Heart right ventricle (tissue), 16 donors: ENCODE measurements around the gene ZC2HC1C. TPM values are rescaled to one million over a fixed set of nuclear protein-coding genes. Genes with fewer than 3 reads are reported as not detected.
A peak's percentile ranks its signal among the peaks of the same experiment; 100 is the strongest.
"Not testable (repeated sequence)": the region's sequence is repeated elsewhere in the genome, so short reads cannot be mapped to it uniquely, and the experiment has no call there.

Experiments used
- ATAC-seq, 8 donors: fragments of 200-7000 bp; cut with Tn5 transposase; one replicate each; pipeline ENCODE4 v1.9.1; 2020; ENCODE audit warnings: mild to moderate bottlenecking in 8 of 8, moderate library complexity in 8 of 8, moderate number of reproducible peaks in 1 of 8
- DNase-seq, 2 donors: peaks; one replicate each; pipeline ENCODE4 v3.0.0-alpha.2; 2020
- H3K27ac ChIP-seq, 10 donors: fragments of 200-600 bp; sonication (generic) in 2 of 10; one replicate each; pipeline versions ENCODE4 v1.5.0 to v1.8.0; 2020 to 2022; ENCODE audit warnings: mild to moderate bottlenecking in 3 of 10
- H3K27me3 ChIP-seq, 7 donors: fragments of 200-600 bp; one replicate each; pipeline ENCODE4 v1.8.0; 2021 to 2022; ENCODE audit warnings: mild to moderate bottlenecking in 2 of 7
- H3K36me3 ChIP-seq, 9 donors: fragments of 200-600 bp; sonication (generic) in 1 of 9; one replicate each; pipeline versions ENCODE4 v1.5.0 to v1.8.0; 2020 to 2022; ENCODE audit warnings: mild to moderate bottlenecking in 2 of 9
- H3K4me1 ChIP-seq, 9 donors: fragments of 200-600 bp; sonication (generic) in 1 of 9; one replicate each; pipeline versions ENCODE4 v1.5.0 to v1.8.0; 2020 to 2022; ENCODE audit warnings: mild to moderate bottlenecking in 4 of 9
- H3K4me3 ChIP-seq, 10 donors: fragments of 200-600 bp; sonication (generic) in 2 of 10; one replicate each; pipeline versions ENCODE4 v1.5.0 to v1.8.0; 2020 to 2022; ENCODE audit warnings: mild to moderate bottlenecking in 7 of 10, moderate library complexity in 2 of 10
- H3K9me3 ChIP-seq, 11 donors: fragments of 200-600 bp in 10 of 11; sonication (generic) in 2 of 11; one replicate each; pipeline versions ENCODE4 v1.5.0 to v1.8.0; 2013 to 2022; ENCODE audit warnings: mild to moderate bottlenecking in 2 of 11, control low read depth in 1 of 11, moderate library complexity in 1 of 11
- WGBS, 2 donors: extraction: QIAGEN DNeasy Blood & Tissue Kit; methylation state at CpG; one replicate each; pipeline ENCODE4 v1.1.7; 2013; ENCODE audit warnings: inconsistent platforms in 1 of 2; 5-methylcytosine and 5-hydroxymethylcytosine counted together
- intact Hi-C, 10 donors: fragments of 100-400 bp; cut with DNase I; formaldehyde crosslinking; loops; one replicate each; pipeline versions ENCODE4 v1.11.1 to v1.14.2; 2022
- polyA plus RNA-seq, 2 donors: library from polyadenylated mRNA; stranded (reverse); fragments of 200-250 nt; gene quantifications; one replicate each; pipeline ENCODE4 v1.2.3, GENCODE V29; 2013
- total RNA-seq, 10 donors: library from RNA; stranded (reverse); fragmentation: NEBNext Ultra II Directional in 3 of 10; extraction: Animal tissue kit (Norgen Biotek cat#: 25700) in 3 of 10; gene quantifications; one replicate each; pipeline versions ENCODE4 v1.2.1 to v1.2.4, GENCODE V29; 2021 to 2023
- TF ChIP-seq, protein P1 (sequence below), 9 donors: fragments of 200-600 bp; sonication (generic) in 2 of 9; IDR thresholded peaks; one replicate each; pipeline versions ENCODE4 v1.5.0 to v1.8.0; 2021 to 2022; ENCODE audit warnings: antibody characterized with exemption in 9 of 9, mild to moderate bottlenecking in 5 of 9, moderate library complexity in 1 of 9
- donor health status: Arrhythmogenic right ventricular cardiomyopathy.
- donor health status: ischemic (EF 13 %, LVEDD 7.1; RV severe dilation, severe dysfunction).
- donor health status: healthy with polysubstance abuse.
- donor health status: DM: no; HTN: yes; CAD: no.
- donor health status: DM: no; HTN: no; CAD: no.
- donor health status: ischemic (EF 25% LVEDD 6.9; RV normal size, moderate dysfunction).
- donor health status: ischemic (EF 25% LVEDD 5.7; RV mildly dilated, moderate dysfunction).
- donor health status: healthy.
- donor health status: DM: yes; HTN: yes; CAD: no.
- donor health status: Ischemic cardiomyopathy.
- donor health status: ischemic (EF 35%, LVEDD 5.7; RV mildly dilated, moderate dysfunction).
- donor health status: nonischemic (EF 11% LVEDD 7.7; RV severe dilation, severe dysfunction).
- donor health status: DM: yes; HTN: yes; CAD: no.
- donor health status: PGD.
- donor health status: ischemic (EF 29% LVEDD 5.4; RV normal size, mild dysfunction).
- donor health status: nonischemic (EF 23%, LVEDD 6.1; RV moderate dilation, normal function).

The ZC2HC1C gene
- total and polyA plus RNA-seq, 12 donors: 3.7 to 14.6 (median 8.9) TPM

DNA sequence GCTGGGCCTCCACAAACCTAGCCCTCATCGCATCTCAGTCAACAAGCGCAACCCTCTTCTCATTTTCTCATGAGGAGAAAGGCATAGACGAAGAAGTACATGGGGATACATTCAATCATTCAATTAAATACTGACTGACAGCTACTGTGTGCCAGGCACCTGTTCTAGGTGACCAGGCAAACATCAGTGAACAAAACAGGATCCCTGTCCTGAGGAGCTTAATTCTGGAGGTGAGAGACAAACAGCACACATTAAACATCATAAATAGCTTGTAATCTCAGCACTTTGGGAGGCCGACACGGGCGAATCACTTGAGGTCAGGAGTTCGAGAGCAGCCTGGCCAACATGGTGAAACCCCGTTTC, 5.3 kb upstream of the ZC2HC1C start:
- H3K27ac ChIP-seq: peak overlapping the region in 8 of 10 donors; percentile 14 to 86 (median 74)
- DNase-seq (no peak), ATAC-seq (no peak)
- WGBS, 2 donors: 58 to 60% methylated on average over 8 of the region's 8 CpGs
- H3K4me3 ChIP-seq: peak overlapping the region in 9 of 10 donors; percentile 60 to 94 (median 74)
- H3K36me3 ChIP-seq: peaks cover 0 to 23% (median 0%) of the 10 kb centered on the region in 9 donors
- H3K9me3 ChIP-seq: peaks cover 0 to 6% (median 0%) of the 10 kb centered on the region in 11 donors
- no peaks in the 10 kb centered on the region for H3K27me3 ChIP-seq
- peaks cover 2 to 41% (median 26%) of the 10 kb centered on the region in 9 donors for H3K4me1 ChIP-seq
- intact Hi-C loops: loop anchor here in 1 of 10 donors (10.0 kb wide), 1 partner anchor 59 kb away; the partner anchor contains the start of gene EIF2B2
- TF ChIP-seq, protein P1, sequence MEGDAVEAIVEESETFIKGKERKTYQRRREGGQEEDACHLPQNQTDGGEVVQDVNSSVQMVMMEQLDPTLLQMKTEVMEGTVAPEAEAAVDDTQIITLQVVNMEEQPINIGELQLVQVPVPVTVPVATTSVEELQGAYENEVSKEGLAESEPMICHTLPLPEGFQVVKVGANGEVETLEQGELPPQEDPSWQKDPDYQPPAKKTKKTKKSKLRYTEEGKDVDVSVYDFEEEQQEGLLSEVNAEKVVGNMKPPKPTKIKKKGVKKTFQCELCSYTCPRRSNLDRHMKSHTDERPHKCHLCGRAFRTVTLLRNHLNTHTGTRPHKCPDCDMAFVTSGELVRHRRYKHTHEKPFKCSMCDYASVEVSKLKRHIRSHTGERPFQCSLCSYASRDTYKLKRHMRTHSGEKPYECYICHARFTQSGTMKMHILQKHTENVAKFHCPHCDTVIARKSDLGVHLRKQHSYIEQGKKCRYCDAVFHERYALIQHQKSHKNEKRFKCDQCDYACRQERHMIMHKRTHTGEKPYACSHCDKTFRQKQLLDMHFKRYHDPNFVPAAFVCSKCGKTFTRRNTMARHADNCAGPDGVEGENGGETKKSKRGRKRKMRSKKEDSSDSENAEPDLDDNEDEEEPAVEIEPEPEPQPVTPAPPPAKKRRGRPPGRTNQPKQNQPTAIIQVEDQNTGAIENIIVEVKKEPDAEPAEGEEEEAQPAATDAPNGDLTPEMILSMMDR (IDR thresholded peaks at IDR 0.05): no peak

DNA sequence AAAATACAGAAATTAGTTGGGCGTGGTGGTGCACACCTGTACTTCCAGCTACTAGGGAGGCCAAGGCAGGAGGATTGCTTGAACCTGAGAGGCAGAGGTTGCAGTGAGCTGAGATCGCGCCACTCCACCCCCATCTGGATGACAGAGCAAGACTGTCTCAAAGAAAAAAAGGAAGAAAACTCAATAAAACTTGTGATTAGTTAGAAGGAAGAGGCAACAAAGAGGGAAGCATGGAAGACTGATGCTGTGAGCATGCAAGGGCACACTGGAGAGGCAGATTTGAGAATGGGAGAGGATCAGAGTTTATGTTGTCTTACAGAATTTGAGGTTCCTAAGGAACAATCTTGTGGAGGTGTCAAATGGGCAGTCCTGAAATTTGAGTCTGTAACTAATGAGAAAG, 2.8 kb upstream of the ZC2HC1C start:
- intact Hi-C loops: loop anchor here in 4 of 10 donors (5.0 to 10.0 kb wide), 5 partner anchors 62 to 154 kb away; partner anchors contain the start of gene EIF2B2 (in 3 of the 4)
- no peaks in the 10 kb centered on the region for H3K9me3 ChIP-seq
- no peak overlapping the region for H3K4me3 ChIP-seq
- no peak for DNase-seq
- 97 to 99% methylated on average over 3 of the region's 3 CpGs for WGBS, 2 donors
- peaks cover 0 to 6% (median 0%) of the 10 kb centered on the region in 9 donors for H3K36me3 ChIP-seq
- peaks cover 7 to 61% (median 41%) of the 10 kb centered on the region in 9 donors for H3K4me1 ChIP-seq
- TF ChIP-seq, protein P1 (IDR thresholded peaks at IDR 0.05): no peak
- H3K27me3 ChIP-seq: no peaks in the 10 kb centered on the region
- no peak overlapping the region for H3K27ac ChIP-seq
- no peak for ATAC-seq

DNA sequence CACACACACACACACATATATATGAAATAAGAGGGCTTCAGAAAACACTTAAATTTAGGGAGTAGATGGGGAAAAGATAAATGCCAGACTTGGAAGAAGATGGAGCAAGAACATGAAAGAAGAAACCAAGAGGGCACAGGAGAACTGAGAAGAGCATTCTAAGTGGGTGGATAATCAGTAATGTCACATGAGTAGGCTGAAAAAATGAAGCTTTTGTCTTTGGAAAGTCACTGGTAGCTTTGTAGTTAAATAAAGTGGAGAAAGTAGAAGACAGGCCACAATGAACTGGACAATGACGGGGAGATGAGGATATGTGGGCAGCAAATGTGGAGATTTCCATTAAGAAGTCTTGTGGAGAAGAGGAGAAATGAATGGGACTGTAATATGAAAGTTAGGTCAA, 2.2 kb upstream of the ZC2HC1C start:
- Histone ChIP-seq H3K27me3 (no peaks in the 10 kb centered on the region), H3K4me3 (no peak overlapping the region), H3K27ac (peak overlapping the region in 2 of 10 donors; percentile 94 to 96), H3K36me3 (peaks cover 0 to 6% (median 0%) of the 10 kb centered on the region in 9 donors), H3K9me3 (no peaks in the 10 kb centered on the region), H3K4me1 (peaks cover 7 to 67% (median 44%) of the 10 kb centered on the region in 9 donors)
- no peak for DNase-seq
- WGBS, 2 donors: 90 to 100% methylated on average over 1 of the region's 1 CpG
- no peak for ATAC-seq
- intact Hi-C loops: loop anchor here in 4 of 10 donors (5.0 to 10.0 kb wide), 5 partner anchors 62 to 155 kb away; partner anchors contain the start of gene EIF2B2 (in 3 of the 4)
- TF ChIP-seq, protein P1 (IDR thresholded peaks at IDR 0.05): no peak

DNA sequence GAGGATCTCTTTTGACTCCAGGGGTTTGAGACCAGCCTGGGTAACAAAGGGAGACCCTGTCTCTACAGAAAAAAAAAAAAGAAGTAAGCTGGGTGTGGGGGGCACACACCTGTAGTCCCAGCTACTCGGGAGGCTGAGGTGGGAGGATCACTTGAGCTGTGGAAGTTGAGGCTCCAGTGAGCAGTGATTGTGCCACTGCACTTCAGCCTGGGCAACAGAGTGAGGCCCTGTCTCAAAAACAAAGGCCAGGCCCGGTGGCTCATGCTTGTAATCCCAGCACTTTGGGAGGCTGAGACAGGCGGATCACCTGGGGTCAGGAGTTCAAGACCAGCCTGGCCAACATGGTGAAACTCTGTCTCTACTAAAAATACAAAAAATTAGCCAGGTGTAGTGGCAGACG, 1.7 kb upstream of the ZC2HC1C start:
- peaks cover 7 to 67% (median 46%) of the 10 kb centered on the region in 9 donors for H3K4me1 ChIP-seq
- H3K27ac ChIP-seq: peak overlapping the region in 9 of 10 donors; percentile 90 to 98 (median 94)
- not testable (repeated sequence) for H3K36me3 ChIP-seq, H3K9me3 ChIP-seq, H3K27me3 ChIP-seq, DNase-seq, ATAC-seq
- WGBS, 2 donors: 83 to 84% methylated on average over 4 of the region's 4 CpGs
- intact Hi-C loops: loop anchor here in 4 of 10 donors (2.0 to 10.0 kb wide), 6 partner anchors 17 to 155 kb away; partner anchors contain the start of genes EIF2B2 (in 3 of the 4) and MLH3 (in 1 of the 4)
- H3K4me3 ChIP-seq: peak overlapping the region in 9 of 10 donors; percentile 35 to 69 (median 62)
